K562 (cell line): ENCODE data around the gene CALY. TPM values are rescaled to one million over a fixed set of nuclear protein-coding genes. Genes with fewer than 3 reads are reported as not detected.

Experiments
- ATAC-seq: fragments of 200-7000 bp; cut with Tn5 transposase; 3 replicates; pipeline ENCODE4 v1.9.1; 2020; ENCODE audit warnings: moderate library complexity
- BruUV-seq: library from RNA; stranded (reverse); fragments of 400-500 nt; replicated peaks from 2 replicates; lab custom pipeline; 2021; lab: Mats Ljungman, UMichigan
- CTCF ChIA-PET: fragments of 300-600 bp; formaldehyde crosslinking; extraction: SDS; loops from one replicate; lab custom pipeline; 2021; ENCODE audit warnings: low intra/inter-chr PET ratio; lab: Yijun Ruan, JAX
- POLR2A ChIA-PET: fragments of 300-600, 350-650 bp; sonication (Branson Sonifier 250); formaldehyde crosslinking; extraction: SDS; loops from one replicate; lab custom pipeline; 2021; ENCODE audit warnings: antibody characterized with exemption, inconsistent platforms; lab: Yijun Ruan, JAX
- DNase-seq, 4 experiments: peaks; one replicate each; pipeline versions ENCODE4 v3.0.0 to v3.0.0-alpha.2; 2011 to 2018; ENCODE audit warnings: low spot score in 3 of 4, mixed read lengths in 3 of 4; ENCODE audit errors: extremely low read depth in 1 of 4
- FAIRE-seq: peaks from 2 replicates; lab custom pipeline; 2011; peaks lifted over from hg19 to GRCh38; lab: Jason Lieb, UNC
- H2AFZ ChIP-seq: 2 replicates; pipeline ENCODE4 v1.6.0; 2011; ENCODE audit warnings: low read depth, low read length, control low read depth, inconsistent platforms
- H3K27ac ChIP-seq: fragments of 200-600 bp; 3 replicates; pipeline ENCODE4 v1.8.0; 2011; ENCODE audit warnings: low read depth, mild to moderate bottlenecking, control low read depth, inconsistent platforms, low read length, moderate library complexity, mixed read lengths; ENCODE audit errors: extremely low read depth
- H3K27me3 ChIP-seq, 2 experiments: fragments of 300-600 bp in 1 of 2; 2 replicates in 1 of 2; 3 replicates in 1 of 2; pipeline versions ENCODE4 v1.6.0 to v1.8.0; 2011; ENCODE audit warnings: inconsistent platforms in 2 of 2, low read length in 2 of 2, mild to moderate bottlenecking in 1 of 2, mixed read lengths in 1 of 2, moderate library complexity in 1 of 2; ENCODE audit not compliant: control insufficient read depth in 2 of 2, insufficient read depth in 2 of 2
- H3K36me3 ChIP-seq: fragments of 300-600 bp; 3 replicates; pipeline ENCODE4 v1.8.0; 2011; ENCODE audit warnings: mild to moderate bottlenecking, low read length, inconsistent platforms; ENCODE audit not compliant: control insufficient read depth, insufficient read depth
- H3K4me1 ChIP-seq, 2 experiments: fragments of 200-600 bp in 1 of 2; replicated peaks in 1 of 2; 2 replicates in 1 of 2; 3 replicates in 1 of 2; pipeline versions ENCODE4 v1.5.1 to v1.8.0; 2011; ENCODE audit warnings: inconsistent platforms in 2 of 2, low read length in 2 of 2, mild to moderate bottlenecking in 1 of 2, mixed read lengths in 1 of 2, moderate library complexity in 1 of 2; ENCODE audit not compliant: control insufficient read depth in 2 of 2, insufficient read depth in 2 of 2
- H3K4me2 ChIP-seq: 2 replicates; pipeline ENCODE4 v1.6.1; 2011; ENCODE audit warnings: low read length, control low read depth, inconsistent platforms, mixed read lengths; ENCODE audit not compliant: insufficient read depth
- H3K4me3 ChIP-seq: fragments of 200-600 bp; sonication (generic), shearing (Covaris generic); 2 replicates; pipeline ENCODE4 v1.5.1; 2016; ENCODE audit warnings: control low read depth, inconsistent platforms
- H3K79me2 ChIP-seq: fragments of 200-600 bp; 3 replicates; pipeline ENCODE4 v1.8.0; 2011; ENCODE audit warnings: low read length, inconsistent platforms; ENCODE audit not compliant: control insufficient read depth, insufficient read depth
- H3K9ac ChIP-seq, 2 experiments: 2 replicates each; pipeline versions ENCODE4 v1.6.0 to v1.6.1; 2011; ENCODE audit warnings: low read depth in 2 of 2, low read length in 2 of 2, control low read depth in 1 of 2, inconsistent platforms in 1 of 2, mild to moderate bottlenecking in 1 of 2, mixed read lengths in 1 of 2; ENCODE audit not compliant: insufficient read depth in 1 of 2
- H3K9me1 ChIP-seq: one replicate; pipeline ENCODE4 v1.6.0; 2011; ENCODE audit warnings: inconsistent platforms, mild to moderate bottlenecking, low read length, moderate library complexity; ENCODE audit not compliant: control insufficient read depth, insufficient read depth
- H3K9me3 ChIP-seq: replicated peaks from 2 replicates; pipeline ENCODE4 v1.5.1; 2011; ENCODE audit warnings: low read depth, low read length, inconsistent platforms; ENCODE audit not compliant: control insufficient read depth, insufficient read depth
- H4K20me1 ChIP-seq: replicated peaks from 2 replicates; pipeline ENCODE4 v1.6.1; 2011; ENCODE audit warnings: low read length, inconsistent platforms, mixed read lengths; ENCODE audit not compliant: control insufficient read depth, insufficient read depth
- ATF1 ChIP-seq, 2 experiments: fragments of 450-650 bp in 1 of 2; IDR thresholded peaks; 2 replicates each; pipeline ENCODE4 v1.6.1; 2016; ENCODE audit warnings: missing compliant biosample characterization in 1 of 2, missing genetic modification characterization in 1 of 2
- BMI1 ChIP-seq: fragments of 150-350 bp; IDR thresholded peaks from 2 replicates; pipeline ENCODE4 v1.6.1; 2014; ENCODE audit warnings: low read length
- CREM ChIP-seq: IDR thresholded peaks from 2 replicates; pipeline ENCODE4 v1.6.1; 2014; ENCODE audit warnings: antibody characterized with exemption, low read depth
- CSDE1 ChIP-seq, 2 experiments: fragments of 450-650 bp; IDR thresholded peaks; 2 replicates each; pipeline ENCODE4 v1.6.1; 2016; ENCODE audit warnings: mild to moderate bottlenecking in 1 of 2
- SAFB ChIP-seq: fragments of 200-400 bp; formaldehyde crosslinking; IDR thresholded peaks from 2 replicates; pipeline ENCODE4 v1.6.1; 2017; ENCODE audit warnings: low read depth, low read length, borderline replicate concordance
- TEAD2 ChIP-seq: fragments of 450-650 bp; IDR thresholded peaks from 2 replicates; pipeline ENCODE4 v1.6.1; 2016; ENCODE audit warnings: missing genetic modification characterization, control low read depth, missing compliant biosample characterization
- TRIM28 ChIP-seq: fragments of 450-650 bp; IDR thresholded peaks from 2 replicates; pipeline ENCODE4 v1.6.1; 2017
- ZBTB7A ChIP-seq: IDR thresholded peaks from 2 replicates; pipeline ENCODE4 v1.6.1; 2011; ENCODE audit warnings: low read depth, mild to moderate bottlenecking, low read length, moderate library complexity, borderline replicate concordance; ENCODE audit not compliant: control insufficient read depth
- WGBS: fragments of 100-300 bp; shearing (Covaris generic); methylation state at CpG from one replicate; pipeline ENCODE4 v1.1.6; 2016; ENCODE audit warnings: low coverage, mixed read lengths; ENCODE audit not compliant: insufficient coverage; ENCODE audit errors: missing lambda C conversion rate; 5-methylcytosine and 5-hydroxymethylcytosine counted together
- in situ Hi-C: fragments of 300-500 bp; cut with MboI; formaldehyde crosslinking; loops from 4 replicates; pipeline ENCODE4 v1.15.0; 2018; ENCODE audit warnings: inconsistent platforms, mixed read lengths
- intact Hi-C: fragments of 100-400 bp; cut with micrococcal nuclease; formaldehyde crosslinking; loops from 2 replicates; pipeline ENCODE4 v1.14.2; 2022
- polyA plus RNA-seq, 8 experiments: library from polyadenylated mRNA; depleted of rRNA in 4 of 8; stranded (reverse) in 5 of 8; unstranded in 3 of 8; fragments of >200 nt; fragmentation: Nextera tagmentation in 2 of 8; fragmentation: Illumina TruSeq in 1 of 8; extraction: Ambion mirVana in 2 of 8; extraction: Trizol in 1 of 8; gene quantifications; 2 replicates each; pipeline versions ENCODE4 v1.2.1 to v1.2.3, GENCODE V29; 2011 to 2014; ENCODE audit warnings: inconsistent platforms in 1 of 8, missing spikeins in 1 of 8
- total RNA-seq, 7 experiments: library from RNA; depleted of rRNA in 6 of 7; stranded (reverse); fragments of >200 nt in 6 of 7; fragmentation: Illumina TruSeq in 2 of 7; extraction: Trizol in 2 of 7; gene quantifications; 2 replicates each; pipeline versions ENCODE4 v1.2.1 to v1.2.3, GENCODE V29; 2011 to 2021; ENCODE audit warnings: low replicate concordance in 1 of 7
- TF ChIP-seq, protein P1 (sequence below), 3 experiments: fragments of 200-800 bp in 1 of 3; sonication (Bioruptor generic) in 1 of 3; sonication (generic) in 1 of 3; formaldehyde crosslinking in 1 of 3; IDR thresholded peaks; 2 replicates each; pipeline versions ENCODE4 v1.6.1 to v1.8.0; 2016 to 2022; ENCODE audit warnings: mild to moderate bottlenecking in 2 of 3, missing compliant biosample characterization in 2 of 3, missing genetic modification characterization in 2 of 3, missing genetic modification reagents in 1 of 3
- TF ChIP-seq, protein P2 (sequence below): fragments of 200-800 bp; sonication (Bioruptor generic); IDR thresholded peaks from 2 replicates; pipeline ENCODE4 v1.6.1; 2017; ENCODE audit warnings: missing genetic modification characterization, missing compliant biosample characterization

The CALY gene
- total and polyA plus RNA-seq, 9 of the 15 experiments (the other 6 are each of a cell fraction or from before 2014, with no cell fraction given): not detected

GRCh38 chr10:133336118-133336576, 549 bp downstream of the CALY start:
- intact Hi-C loops: no loop called here
- no peaks in the 10 kb centered on the region for H3K9me1 ChIP-seq
- ATAC-seq: no peak
- H3K27me3 ChIP-seq: peaks cover 6 to 12% of the 10 kb centered on the region in 2 experiments; a peak in 4 of 5 replicates
- H3K36me3 ChIP-seq: no peaks in the 10 kb centered on the region
- TF ChIP-seq TRIM28 (no peak), ZBTB7A (peak; percentile 28; the same call in 1 of the 2 replicates)
- TF ChIP-seq, all 486 proteins: peak for 1
- Histone ChIP-seq H3K79me2 (no peaks in the 10 kb centered on the region), H4K20me1 (no peaks in the 10 kb centered on the region), H3K4me3 (no peak overlapping the region), H3K9me3 (no peaks in the 10 kb centered on the region), H3K9ac (no peak overlapping the region), H3K4me1 (peaks cover 0 to 26% of the 10 kb centered on the region in 2 experiments; a peak in 2 of 5 replicates), H2AFZ (no peak overlapping the region), H3K4me2 (no peak overlapping the region), H3K27ac (no peak overlapping the region)
- no peak for FAIRE-seq
- DNase-seq: no peak
- WGBS: 0% methylated on average over 1 of the region's 41 CpGs
- ChIA-PET CTCF (no interaction called here), POLR2A (interaction anchor here (1.0 kb wide), 1 partner anchor 16 kb away, joined by 4 read pairs; no protein-coding TSS in a partner anchor)
- in situ Hi-C loops: no loop called here
- BruUV-seq: no TSS peak

DNA sequence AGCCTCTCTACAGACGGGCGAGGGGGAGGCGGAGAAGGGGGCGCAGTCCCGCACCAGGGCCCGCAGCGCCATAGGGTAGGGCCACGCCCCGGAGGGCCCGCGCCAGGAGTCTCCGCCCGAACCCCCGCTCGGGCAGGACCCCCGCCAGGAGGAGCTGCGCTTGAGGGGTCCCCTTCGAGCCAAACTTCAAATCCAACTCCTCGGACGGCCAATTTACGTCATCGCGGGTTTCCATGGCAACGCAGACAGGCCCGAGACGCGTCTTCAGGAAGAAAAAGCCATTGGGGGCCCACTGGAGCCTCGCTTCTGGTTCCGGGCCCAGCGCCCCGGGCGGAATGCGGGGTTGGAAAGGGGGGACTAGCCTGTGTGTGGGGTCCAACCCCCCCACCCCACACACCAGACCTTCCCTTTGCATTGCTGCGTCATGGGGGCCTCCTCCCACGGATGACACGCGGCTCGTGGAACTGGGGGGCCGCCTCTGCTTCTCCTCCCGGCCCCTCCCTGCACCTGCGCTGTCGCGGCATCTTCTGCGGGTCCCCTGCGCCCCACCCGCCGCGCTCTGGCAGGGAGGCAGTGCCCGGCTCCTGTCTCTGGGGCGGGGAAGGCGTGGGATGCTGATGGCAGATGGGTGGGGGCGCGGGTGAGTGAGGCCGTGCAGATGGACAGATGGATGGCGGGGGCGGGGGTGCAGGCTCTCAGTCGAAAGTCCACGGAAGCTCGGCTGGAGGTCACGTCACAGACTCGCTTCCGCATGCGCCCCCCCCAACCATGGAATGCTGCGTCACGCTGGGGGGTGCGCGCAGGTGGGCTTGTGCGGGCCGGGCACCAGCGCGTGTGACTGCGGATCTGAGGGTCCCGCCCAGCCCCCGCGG, 1.2 kb downstream of the CALY start:
- 2% methylated on average over 29 of the region's 75 CpGs for WGBS
- CTCF ChIA-PET: no interaction called here
- H3K4me2 ChIP-seq: peak overlapping the region; percentile 33; the same call in 1 of the 2 replicates
- no TSS peak for BruUV-seq
- in situ Hi-C loops (no loop called here), intact Hi-C loops (no loop called here)
- peaks cover 0 to 26% of the 10 kb centered on the region in 2 experiments; a peak in 2 of 5 replicates for H3K4me1 ChIP-seq
- POLR2A ChIA-PET: no interaction called here
- H3K79me2 ChIP-seq: no peaks in the 10 kb centered on the region
- no peaks in the 10 kb centered on the region for H3K36me3 ChIP-seq
- no peaks in the 10 kb centered on the region for H3K9me1 ChIP-seq
- FAIRE-seq: no peak
- ATAC-seq: peak; percentile 56
- H3K27me3 ChIP-seq: peaks cover 8 to 12% of the 10 kb centered on the region in 2 experiments; a peak in 4 of 5 replicates
- H3K9me3 ChIP-seq: no peaks in the 10 kb centered on the region
- DNase-seq: peak; percentile 47 to 66 (median 63)
- H3K4me3 ChIP-seq: peak overlapping the region; percentile 22
- no peaks in the 10 kb centered on the region for H4K20me1 ChIP-seq
- H3K27ac ChIP-seq: no peak overlapping the region
- 0 out of 2 replicates have a peak overlapping the region, but pooled peaks have one; percentile 32 for H2AFZ ChIP-seq
- H3K9ac ChIP-seq: peak overlapping the region in 1 of 2 experiments; percentile 35; a peak in 1 of 4 replicates
- TF ChIP-seq CSDE1 (IDR thresholded peaks at IDR 0.05): peak in 1 of 2 experiments; percentile 69; a peak in 2 of 4 replicates
- TF ChIP-seq, protein P1, sequence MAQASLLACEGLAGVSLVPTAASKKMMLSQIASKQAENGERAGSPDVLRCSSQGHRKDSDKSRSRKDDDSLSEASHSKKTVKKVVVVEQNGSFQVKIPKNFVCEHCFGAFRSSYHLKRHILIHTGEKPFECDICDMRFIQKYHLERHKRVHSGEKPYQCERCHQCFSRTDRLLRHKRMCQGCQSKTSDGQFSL (CRISPR knock-in tag; IDR thresholded peaks at IDR 0.05): peak; percentile 70; the same call in 1 of the 2 replicates
- TF ChIP-seq, protein P1 (tag; IDR thresholded peaks at IDR 0.05): no peak
- no peak for TF ChIP-seq ATF1 (CRISPR knock-in tag; IDR thresholded peaks at IDR 0.05)
- peak; percentile 59 for TF ChIP-seq ATF1 (tag; IDR thresholded peaks at IDR 0.05)
- TF ChIP-seq, protein P2, sequence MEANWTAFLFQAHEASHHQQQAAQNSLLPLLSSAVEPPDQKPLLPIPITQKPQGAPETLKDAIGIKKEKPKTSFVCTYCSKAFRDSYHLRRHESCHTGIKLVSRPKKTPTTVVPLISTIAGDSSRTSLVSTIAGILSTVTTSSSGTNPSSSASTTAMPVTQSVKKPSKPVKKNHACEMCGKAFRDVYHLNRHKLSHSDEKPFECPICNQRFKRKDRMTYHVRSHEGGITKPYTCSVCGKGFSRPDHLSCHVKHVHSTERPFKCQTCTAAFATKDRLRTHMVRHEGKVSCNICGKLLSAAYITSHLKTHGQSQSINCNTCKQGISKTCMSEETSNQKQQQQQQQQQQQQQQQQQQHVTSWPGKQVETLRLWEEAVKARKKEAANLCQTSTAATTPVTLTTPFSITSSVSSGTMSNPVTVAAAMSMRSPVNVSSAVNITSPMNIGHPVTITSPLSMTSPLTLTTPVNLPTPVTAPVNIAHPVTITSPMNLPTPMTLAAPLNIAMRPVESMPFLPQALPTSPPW (CRISPR knock-in tag): peak; percentile 29; the same call in 1 of the 2 replicates
- peak; percentile 56; the same call in 1 of the 2 replicates for TF ChIP-seq BMI1
- no peak for TF ChIP-seq TEAD2
- peak; percentile 73 for TF ChIP-seq SAFB
- TF ChIP-seq CREM: peak; percentile 48; the same call in 1 of the 2 replicates
